GM23338 (cell line): ENCODE data around the gene PHAX. TPM values are rescaled to one million over a fixed set of nuclear protein-coding genes. Genes with fewer than 3 reads are reported as not detected.

Experiments used
- ATAC-seq: fragments of 200-7000 bp; cut with Tn5 transposase; 3 replicates; pipeline ENCODE4 v1.9.1; 2020
- DNase-seq: peaks from one replicate; pipeline ENCODE4 v3.0.0-alpha.2; 2015; ENCODE audit warnings: low spot score
- H2AFZ ChIP-seq: fragments of 200-600 bp; sonication (generic); 2 replicates; pipeline ENCODE4 v1.8.0; 2016; ENCODE audit warnings: antibody characterized with exemption, mild to moderate bottlenecking, moderate library complexity
- H3F3A ChIP-seq: fragments of 200-600 bp; sonication (generic); replicated peaks from 2 replicates; pipeline ENCODE4 v1.8.0; 2017; ENCODE audit warnings: antibody characterized with exemption, mixed run types, low read depth
- H3K27ac ChIP-seq: fragments of 200-600 bp; sonication (generic); 2 replicates; pipeline ENCODE4 v1.6.1; 2016; ENCODE audit warnings: low read depth
- H3K27me3 ChIP-seq: fragments of 200-600 bp; sonication (generic); 2 replicates; pipeline ENCODE4 v1.8.0; 2016; ENCODE audit warnings: mild to moderate bottlenecking, mixed run types, moderate library complexity; ENCODE audit not compliant: insufficient read depth
- H3K36me3 ChIP-seq: fragments of 200-600 bp; sonication (generic); 2 replicates; pipeline ENCODE4 v1.8.0; 2016; ENCODE audit warnings: mild to moderate bottlenecking; ENCODE audit not compliant: insufficient read depth
- H3K4me1 ChIP-seq: fragments of 200-600 bp; sonication (generic); 2 replicates; pipeline ENCODE4 v1.8.0; 2016; ENCODE audit warnings: mild to moderate bottlenecking, moderate library complexity; ENCODE audit not compliant: insufficient read depth
- H3K4me2 ChIP-seq: fragments of 200-600 bp; sonication (generic); 2 replicates; pipeline ENCODE4 v1.7.1; 2017; ENCODE audit warnings: mixed run types
- H3K4me3 ChIP-seq: fragments of 200-600 bp; sonication (generic); 2 replicates; pipeline ENCODE4 v1.6.1; 2016; ENCODE audit warnings: mixed run types
- H3K79me2 ChIP-seq: fragments of 200-600 bp; sonication (generic); replicated peaks from 2 replicates; pipeline ENCODE4 v1.8.0; 2017; ENCODE audit warnings: mild to moderate bottlenecking; ENCODE audit not compliant: insufficient read depth
- H3K9me2 ChIP-seq: fragments of 200-600 bp; sonication (generic); 2 replicates; pipeline ENCODE4 v1.8.0; 2017; ENCODE audit not compliant: insufficient read depth
- H4K20me1 ChIP-seq: fragments of 200-600 bp; sonication (generic); replicated peaks from 2 replicates; pipeline ENCODE4 v1.8.0; 2017; ENCODE audit warnings: mild to moderate bottlenecking; ENCODE audit not compliant: insufficient read depth
- H3K27ac Mint-ChIP-seq: 2 replicates; pipeline ENCODE4 v1.8.0; 2020; ENCODE audit warnings: inconsistent platforms, mild to moderate bottlenecking, moderate library complexity, mixed read lengths
- H3K27me3 Mint-ChIP-seq: 3 replicates; pipeline ENCODE4 v1.8.0; 2022; ENCODE audit warnings: low read depth, mild to moderate bottlenecking, moderate library complexity, mixed read lengths, inconsistent platforms; ENCODE audit not compliant: insufficient read depth, poor library complexity
- H3K36me3 Mint-ChIP-seq: 3 replicates; pipeline ENCODE4 v1.8.0; 2021; ENCODE audit warnings: low read depth, mild to moderate bottlenecking, inconsistent platforms, moderate library complexity, mixed read lengths
- H3K4me1 Mint-ChIP-seq: 3 replicates; pipeline ENCODE4 v1.8.0; 2020; ENCODE audit warnings: mild to moderate bottlenecking, inconsistent platforms, mixed read lengths
- H3K4me3 Mint-ChIP-seq: 3 replicates; pipeline ENCODE4 v1.8.0; 2021; ENCODE audit warnings: moderate library complexity, mild to moderate bottlenecking, inconsistent platforms, mixed read lengths
- H3K9me3 Mint-ChIP-seq: 3 replicates; pipeline ENCODE4 v1.8.0; 2020; ENCODE audit warnings: moderate library complexity, mild to moderate bottlenecking, inconsistent platforms, mixed read lengths
- CREB1 ChIP-seq: fragments of 250-450 bp; sonication (Bioruptor Pico); IDR thresholded peaks from 2 replicates; pipeline ENCODE4 v1.5.0; 2020; ENCODE audit warnings: low read depth, mild to moderate bottlenecking, moderate library complexity
- CTCF ChIP-seq, 2 experiments: fragments of 200-600 bp in 1 of 2; sonication (generic) in 1 of 2; conservative IDR thresholded peaks; 2 replicates each; pipeline versions ENCODE4 v1.5.1 to v1.6.1; 2016 to 2017; ENCODE audit warnings: antibody characterized with exemption in 2 of 2, low read depth in 2 of 2, mild to moderate bottlenecking in 2 of 2, moderate library complexity in 1 of 2
- ETS1 ChIP-seq: IDR thresholded peaks from 2 replicates; pipeline ENCODE4 v1.6.1; 2016; ENCODE audit warnings: antibody characterized with exemption
- EZH2 ChIP-seq: fragments of 200-600 bp; sonication (generic); IDR thresholded peaks from one replicate; pipeline ENCODE4 v1.8.0; 2017; ENCODE audit warnings: antibody characterized with exemption, mild to moderate bottlenecking, low read depth; ENCODE audit not compliant: unreplicated experiment
- EZH2phosphoT487 ChIP-seq: fragments of 200-600 bp; sonication (generic); IDR thresholded peaks from one replicate; pipeline ENCODE4 v1.8.1; 2018; ENCODE audit warnings: antibody characterized with exemption; ENCODE audit not compliant: unreplicated experiment
- JUNB ChIP-seq: IDR thresholded peaks from one replicate; pipeline ENCODE4 v1.6.1; 2016; ENCODE audit warnings: antibody characterized with exemption; ENCODE audit not compliant: unreplicated experiment
- NANOG ChIP-seq: IDR thresholded peaks from 2 replicates; pipeline ENCODE4 v1.6.1; 2016; ENCODE audit warnings: antibody characterized with exemption, borderline replicate concordance
- POLR2AphosphoS5 ChIP-seq: IDR thresholded peaks from 2 replicates; pipeline ENCODE4 v1.6.1; 2016; ENCODE audit warnings: antibody characterized with exemption, low read depth
- REST ChIP-seq: IDR thresholded peaks from one replicate; pipeline ENCODE4 v1.6.1; 2018; ENCODE audit warnings: antibody characterized with exemption; ENCODE audit not compliant: unreplicated experiment
- STAT1 ChIP-seq: IDR thresholded peaks from one replicate; pipeline ENCODE4 v1.6.1; 2016; ENCODE audit warnings: antibody characterized with exemption; ENCODE audit not compliant: unreplicated experiment
- ZNF114 ChIP-seq: fragments of 250-450 bp; sonication (Bioruptor Pico); IDR thresholded peaks from 2 replicates; pipeline ENCODE4 v1.5.0; 2020; ENCODE audit warnings: mild to moderate bottlenecking, moderate library complexity
- ZNF331 ChIP-seq: fragments of 250-450 bp; sonication (Bioruptor Pico); IDR thresholded peaks from 2 replicates; pipeline ENCODE4 v1.5.0; 2020; ENCODE audit warnings: low read depth, mild to moderate bottlenecking, moderate library complexity
- ZNF462 ChIP-seq: fragments of 250-450 bp; sonication (Bioruptor Pico); IDR thresholded peaks from 2 replicates; pipeline ENCODE4 v1.5.0; 2020; ENCODE audit warnings: mild to moderate bottlenecking, moderate library complexity
- polyA plus RNA-seq: library from polyadenylated mRNA; unstranded; fragments of >200 nt; fragmentation: Nextera tagmentation; extraction: Ambion mirVana; gene quantifications from 2 replicates; pipeline ENCODE4 v1.2.1, GENCODE V29; 2016
- total RNA-seq: library from RNA; depleted of rRNA; stranded (reverse); fragments of >200 nt; shearing (Covaris generic); gene quantifications from 2 replicates; pipeline ENCODE4 v1.2.3, GENCODE V29; 2014

The PHAX gene
- total and polyA plus RNA-seq, 2 experiments from 2014 or later = 75.9 to 140 TPM

- no peak overlapping the region for H3K27ac ChIP-seq
Measured at GRCh38 chr5:126624534-126624933, 23.8 kb downstream of the PHAX start.

More at GRCh38 chr5:126624534-126624933, 23.8 kb downstream of the PHAX start:
- Histone ChIP-seq H3K9me2 (no peaks in the 10 kb centered on the region), H2AFZ (no peak overlapping the region), H3K4me3 (no peak overlapping the region), H3F3A (0 out of 2 replicates have a peak, but pooled peaks cover 8% of the 10 kb centered on the region), H3K27me3 (no peaks in the 10 kb centered on the region), H4K20me1 (peaks cover 4% of the 10 kb centered on the region; the same call in 1 of the 2 replicates), H3K79me2 (peaks cover 13% of the 10 kb centered on the region; the same call in 1 of the 2 replicates), H3K4me1 (no peaks in the 10 kb centered on the region), H3K36me3 (peaks cover 22% of the 10 kb centered on the region), H3K4me2 (no peak overlapping the region)
- H3K9me3 Mint-ChIP-seq = no peaks in the 10 kb centered on the region
- TF ChIP-seq ZNF331 (CRISPR knock-in tag) (no peak), EZH2phosphoT487 (no peak), JUNB (no peak), STAT1 (no peak), POLR2AphosphoS5 (no peak), REST (no peak), ZNF462 (no peak), ZNF114 (no peak), CTCF (conservative IDR thresholded peaks at IDR 0.05; ENCODE audit: low read depth in 2 of 2) (no peak), EZH2 (no peak), ETS1 (no peak), NANOG (no peak), CREB1 (CRISPR knock-in tag) (no peak)
- no peak overlapping the region for H3K27ac Mint-ChIP-seq
- H3K27me3 Mint-ChIP-seq = peaks cover 8% of the 10 kb centered on the region
- H3K4me1 Mint-ChIP-seq = no peaks in the 10 kb centered on the region
- peaks cover 39% of the 10 kb centered on the region for H3K36me3 Mint-ChIP-seq
- DNase-seq (no peak), ATAC-seq (no peak)
- H3K4me3 Mint-ChIP-seq = no peak overlapping the region
